A549 (cell line): ENCODE measurements around the gene SLC24A4. TPM values are rescaled to one million over a fixed set of nuclear protein-coding genes. Genes with fewer than 3 reads are reported as not detected.
"Not testable (repeated sequence)": the region's sequence is repeated elsewhere in the genome, so short reads cannot be mapped to it uniquely, and the experiment has no call there.

ENCODE experiments used
- ATAC-seq, 2 experiments: fragments of 200-7000 bp in 1 of 2; fragments of >200 bp in 1 of 2; cut with Nextera tagmentation in 1 of 2; cut with Tn5 transposase in 1 of 2; 3 replicates each; pipeline versions ENCODE4 v1.8.0 to v1.9.1; 2018 to 2020; ENCODE audit warnings: mild to moderate bottlenecking in 1 of 2, moderate library complexity in 1 of 2
- CTCF ChIA-PET: fragments of 300-600 bp; sonication (Branson Sonifier 250); formaldehyde crosslinking; extraction: SDS; loops from one replicate; lab custom pipeline; 2021; ENCODE audit warnings: antibody characterized with exemption, inconsistent platforms; lab: Yijun Ruan, JAX
- POLR2A ChIA-PET: fragments of 350-600 bp; formaldehyde crosslinking; extraction: SDS; loops from one replicate; lab custom pipeline; 2021; ENCODE audit warnings: antibody characterized with exemption, inconsistent platforms; lab: Yijun Ruan, JAX
- DNase-seq, 2 experiments: peaks; one replicate each; pipeline versions ENCODE4 v3.0.0 to v3.0.0-alpha.2; 2011 to 2016; ENCODE audit warnings: low read depth in 1 of 2, low spot score in 1 of 2
- FAIRE-seq: peaks from 2 replicates; lab custom pipeline; 2011; peaks lifted over from hg19 to GRCh38; lab: Jason Lieb, UNC
- H3K27ac ChIP-seq, 2 experiments: fragments of >200 bp; sonication (Bioruptor Twin); formaldehyde crosslinking; 3 replicates each; pipeline ENCODE4 v1.5.1; 2016 to 2017
- H3K4me1 ChIP-seq: fragments of >200 bp; sonication (Bioruptor Twin); formaldehyde crosslinking; 3 replicates; pipeline ENCODE4 v1.6.1; 2016
- H3K4me2 ChIP-seq: fragments of >200 bp; sonication (Bioruptor Twin); formaldehyde crosslinking; 3 replicates; pipeline ENCODE4 v1.6.1; 2016
- H3K4me3 ChIP-seq: fragments of >200 bp; sonication (Bioruptor Twin); formaldehyde crosslinking; 3 replicates; pipeline ENCODE4 v1.5.1; 2016
- H3K9me3 ChIP-seq: fragments of >200 bp; sonication (Bioruptor Twin); formaldehyde crosslinking; 3 replicates; pipeline ENCODE4 v1.6.1; 2016
- CHD2 ChIP-seq: fragments of 150-350 bp; IDR thresholded peaks from 2 replicates; pipeline ENCODE4 v1.6.1; 2014; ENCODE audit warnings: low read length; ENCODE audit not compliant: partially characterized antibody
- CHD4 ChIP-seq: fragments of 200-600 bp; sonication (generic); IDR thresholded peaks from 2 replicates; pipeline ENCODE4 v1.6.1; 2016; ENCODE audit warnings: antibody characterized with exemption, mild to moderate bottlenecking, borderline replicate concordance
- HEYL ChIP-seq: fragments of 250-450 bp; sonication (Bioruptor Pico); IDR thresholded peaks from 2 replicates; pipeline ENCODE4 v1.8.0; 2021; ENCODE audit warnings: mild to moderate bottlenecking, moderate library complexity
- JUNB ChIP-seq: fragments of >200 bp; sonication (Bioruptor Twin); formaldehyde crosslinking; IDR thresholded peaks from 2 replicates; pipeline ENCODE4 v1.6.1; 2016
- MYC ChIP-seq: IDR thresholded peaks from 2 replicates; pipeline ENCODE4 v1.6.1; 2012; ENCODE audit warnings: mild to moderate bottlenecking, inconsistent platforms, low read length, improper control_type of control experiment, borderline replicate concordance
- POLR2AphosphoS2 ChIP-seq: conservative IDR thresholded peaks from 2 replicates; pipeline ENCODE4 v1.6.1; 2012; ENCODE audit warnings: low read length, improper control_type of control experiment, inconsistent platforms
- RCOR1 ChIP-seq: fragments of 150-350 bp; IDR thresholded peaks from 2 replicates; pipeline ENCODE4 v1.6.1; 2014; ENCODE audit warnings: antibody characterized with exemption, low read length, low read depth
- RFX5 ChIP-seq: fragments of 450-650 bp; IDR thresholded peaks from 2 replicates; pipeline ENCODE4 v1.7.1; 2014; ENCODE audit warnings: antibody characterized with exemption, mild to moderate bottlenecking, moderate library complexity
- RNF2 ChIP-seq: fragments of 200-600 bp; sonication (generic); IDR thresholded peaks from 2 replicates; pipeline ENCODE4 v1.6.1; 2016; ENCODE audit warnings: low read depth, mild to moderate bottlenecking, antibody characterized with exemption, moderate library complexity, borderline replicate concordance
- SREBF2 ChIP-seq: fragments of 450-650 bp; IDR thresholded peaks from 2 replicates; pipeline ENCODE4 v1.6.1; 2014; ENCODE audit warnings: mild to moderate bottlenecking, moderate library complexity
- TFCP2L1 ChIP-seq: fragments of 250-450 bp; sonication (Bioruptor Pico); IDR thresholded peaks from 2 replicates; pipeline ENCODE4 v1.5.0; 2021; ENCODE audit warnings: mild to moderate bottlenecking
- ZFP36 ChIP-seq: fragments of 450-650 bp; IDR thresholded peaks from 2 replicates; pipeline ENCODE4 v1.6.1; 2014; ENCODE audit warnings: borderline replicate concordance; ENCODE audit not compliant: partially characterized antibody
- WGBS: methylation state at CpG from one replicate; pipeline ENCODE4 v1.1.6; 2017; ENCODE audit errors: missing lambda C conversion rate; 5-methylcytosine and 5-hydroxymethylcytosine counted together
- polyA plus RNA-seq, 4 experiments: library from polyadenylated mRNA; depleted of rRNA in 3 of 4; stranded (reverse); fragments of >200 nt; fragmentation: RNase III in 1 of 4; extraction: RNeasy Plus Mini Kit Qiagen cat#74134 plus additional on column Dnase treatment in 1 of 4; gene quantifications; 2 replicates in 3 of 4; 3 replicates in 1 of 4; pipeline ENCODE4 v1.2.3, GENCODE V29; 2011 to 2017
- TF ChIP-seq, protein P1 (sequence below): fragments of 200-600 bp; sonication (generic); IDR thresholded peaks from 2 replicates; pipeline ENCODE4 v1.6.1; 2016; ENCODE audit warnings: antibody characterized with exemption, mild to moderate bottlenecking, moderate library complexity
- TF ChIP-seq, protein P2 (sequence below): fragments of 450-650 bp; IDR thresholded peaks from 2 replicates; pipeline ENCODE4 v1.6.1; 2014; ENCODE audit warnings: antibody characterized with exemption
- TF ChIP-seq, protein P3 (sequence below): fragments of 250-450 bp; sonication (Bioruptor Pico); IDR thresholded peaks from 2 replicates; pipeline ENCODE4 v1.5.0; 2020; ENCODE audit warnings: low read depth, mild to moderate bottlenecking, moderate library complexity

Gene SLC24A4
- polyA plus RNA-seq, 2 of the 4 experiments (the other 2 are of a cell fraction): 0.05 to 0.19 TPM

DNA sequence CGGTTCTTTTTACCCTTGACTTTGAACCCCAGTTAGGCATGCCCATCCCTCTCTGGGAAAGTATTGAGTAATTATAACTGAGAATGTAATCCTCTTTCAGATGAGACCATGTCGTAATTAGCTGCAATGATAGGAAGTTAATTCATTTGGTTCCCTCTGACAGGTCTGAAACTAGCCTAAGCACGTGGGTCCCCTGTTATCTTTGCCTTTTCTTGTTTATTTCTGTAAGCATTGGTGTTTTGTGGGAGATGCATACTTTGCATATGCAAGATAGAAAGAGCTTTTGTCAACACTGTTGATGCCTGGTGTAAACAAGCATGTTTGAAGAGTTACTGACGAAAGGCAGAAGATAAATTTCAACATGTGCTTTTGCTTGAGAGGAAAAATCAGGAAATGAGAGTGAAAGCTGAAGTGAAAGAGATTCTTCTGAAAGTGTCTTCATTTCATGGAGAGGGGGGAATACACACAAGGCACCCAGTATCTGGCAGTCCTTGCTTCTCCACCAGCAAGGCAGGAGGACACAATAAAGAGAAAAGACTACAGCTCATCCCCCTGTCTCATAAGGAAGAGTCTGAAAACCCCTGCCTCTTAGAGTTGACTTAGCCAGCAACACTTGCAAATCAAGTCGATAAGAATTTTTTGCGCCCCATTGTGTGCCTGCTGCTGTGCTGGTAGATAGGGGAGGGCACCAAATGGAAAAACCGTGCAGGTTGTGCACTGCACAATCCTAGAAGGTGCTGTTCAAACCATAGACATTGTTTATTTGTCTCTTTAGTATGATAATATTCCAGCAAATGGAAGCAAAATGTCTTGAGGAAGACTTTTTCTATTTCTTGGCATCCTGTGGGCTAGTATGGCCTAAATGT, 77.8 kb downstream of the SLC24A4 start:
- WGBS: 58% methylated on average over 7 of the region's 7 CpGs
- no peak overlapping the region for H3K27ac ChIP-seq
- H3K4me1 ChIP-seq: peaks cover 15% of the 10 kb centered on the region
- no peak overlapping the region for H3K4me3 ChIP-seq
- DNase-seq: no peak
- H3K4me2 ChIP-seq: no peak overlapping the region
- H3K9me3 ChIP-seq: peaks cover 6% of the 10 kb centered on the region; the same call in 2 of the 3 replicates
- CTCF ChIA-PET: no interaction called here
- POLR2A ChIA-PET: no interaction called here
- ATAC-seq: no peak
- FAIRE-seq: no peak
- TF ChIP-seq TFCP2L1 (CRISPR knock-in tag): no peak
- no peak for TF ChIP-seq RNF2
- TF ChIP-seq CHD4: no peak
- TF ChIP-seq RFX5: no peak
- TF ChIP-seq, protein P1, sequence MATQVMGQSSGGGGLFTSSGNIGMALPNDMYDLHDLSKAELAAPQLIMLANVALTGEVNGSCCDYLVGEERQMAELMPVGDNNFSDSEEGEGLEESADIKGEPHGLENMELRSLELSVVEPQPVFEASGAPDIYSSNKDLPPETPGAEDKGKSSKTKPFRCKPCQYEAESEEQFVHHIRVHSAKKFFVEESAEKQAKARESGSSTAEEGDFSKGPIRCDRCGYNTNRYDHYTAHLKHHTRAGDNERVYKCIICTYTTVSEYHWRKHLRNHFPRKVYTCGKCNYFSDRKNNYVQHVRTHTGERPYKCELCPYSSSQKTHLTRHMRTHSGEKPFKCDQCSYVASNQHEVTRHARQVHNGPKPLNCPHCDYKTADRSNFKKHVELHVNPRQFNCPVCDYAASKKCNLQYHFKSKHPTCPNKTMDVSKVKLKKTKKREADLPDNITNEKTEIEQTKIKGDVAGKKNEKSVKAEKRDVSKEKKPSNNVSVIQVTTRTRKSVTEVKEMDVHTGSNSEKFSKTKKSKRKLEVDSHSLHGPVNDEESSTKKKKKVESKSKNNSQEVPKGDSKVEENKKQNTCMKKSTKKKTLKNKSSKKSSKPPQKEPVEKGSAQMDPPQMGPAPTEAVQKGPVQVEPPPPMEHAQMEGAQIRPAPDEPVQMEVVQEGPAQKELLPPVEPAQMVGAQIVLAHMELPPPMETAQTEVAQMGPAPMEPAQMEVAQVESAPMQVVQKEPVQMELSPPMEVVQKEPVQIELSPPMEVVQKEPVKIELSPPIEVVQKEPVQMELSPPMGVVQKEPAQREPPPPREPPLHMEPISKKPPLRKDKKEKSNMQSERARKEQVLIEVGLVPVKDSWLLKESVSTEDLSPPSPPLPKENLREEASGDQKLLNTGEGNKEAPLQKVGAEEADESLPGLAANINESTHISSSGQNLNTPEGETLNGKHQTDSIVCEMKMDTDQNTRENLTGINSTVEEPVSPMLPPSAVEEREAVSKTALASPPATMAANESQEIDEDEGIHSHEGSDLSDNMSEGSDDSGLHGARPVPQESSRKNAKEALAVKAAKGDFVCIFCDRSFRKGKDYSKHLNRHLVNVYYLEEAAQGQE: no peak
- TF ChIP-seq POLR2AphosphoS2: no peak
- TF ChIP-seq RCOR1: no peak
- TF ChIP-seq CHD2: no peak

DNA sequence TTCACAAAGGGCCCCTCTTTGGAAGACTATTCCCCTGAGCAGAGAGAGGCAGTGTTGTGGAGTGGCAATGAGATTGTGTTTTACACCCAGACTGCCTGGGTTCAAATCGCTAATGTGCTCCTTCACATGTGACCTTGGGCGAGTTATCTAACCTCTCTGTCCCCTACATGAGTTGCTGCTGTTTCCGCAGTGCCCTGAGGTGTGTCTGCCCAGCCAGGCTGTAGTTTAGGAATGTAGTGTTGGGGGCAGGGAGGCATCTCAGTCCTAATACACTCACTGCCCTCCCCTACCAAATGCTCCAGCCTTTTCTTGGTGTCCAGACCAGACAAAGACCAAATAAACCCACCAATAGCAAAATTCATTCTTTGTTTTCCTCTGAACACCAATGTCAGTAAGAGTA, 78.6 kb downstream of the SLC24A4 start:
- no peak overlapping the region for H3K4me3 ChIP-seq
- no peak for ATAC-seq
- 37% methylated on average over 3 of the region's 3 CpGs for WGBS
- TF ChIP-seq JUNB (no peak), MYC (no peak), HEYL (CRISPR knock-in tag) (no peak), ZFP36 (no peak), SREBF2 (no peak)
- TF ChIP-seq, protein P2, sequence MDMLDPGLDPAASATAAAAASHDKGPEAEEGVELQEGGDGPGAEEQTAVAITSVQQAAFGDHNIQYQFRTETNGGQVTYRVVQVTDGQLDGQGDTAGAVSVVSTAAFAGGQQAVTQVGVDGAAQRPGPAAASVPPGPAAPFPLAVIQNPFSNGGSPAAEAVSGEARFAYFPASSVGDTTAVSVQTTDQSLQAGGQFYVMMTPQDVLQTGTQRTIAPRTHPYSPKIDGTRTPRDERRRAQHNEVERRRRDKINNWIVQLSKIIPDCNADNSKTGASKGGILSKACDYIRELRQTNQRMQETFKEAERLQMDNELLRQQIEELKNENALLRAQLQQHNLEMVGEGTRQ: no peak
- TF ChIP-seq, protein P3, sequence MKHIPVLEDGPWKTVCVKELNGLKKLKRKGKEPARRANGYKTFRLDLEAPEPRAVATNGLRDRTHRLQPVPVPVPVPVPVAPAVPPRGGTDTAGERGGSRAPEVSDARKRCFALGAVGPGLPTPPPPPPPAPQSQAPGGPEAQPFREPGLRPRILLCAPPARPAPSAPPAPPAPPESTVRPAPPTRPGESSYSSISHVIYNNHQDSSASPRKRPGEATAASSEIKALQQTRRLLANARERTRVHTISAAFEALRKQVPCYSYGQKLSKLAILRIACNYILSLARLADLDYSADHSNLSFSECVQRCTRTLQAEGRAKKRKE (CRISPR knock-in tag): no peak
- TF ChIP-seq, all 56 proteins: peak for 0
- H3K4me2 ChIP-seq: no peak overlapping the region
- FAIRE-seq: no peak
- H3K4me1 ChIP-seq: peaks cover 15% of the 10 kb centered on the region
- H3K27ac ChIP-seq: no peak overlapping the region
- CTCF ChIA-PET: interaction anchor here (1.0 kb wide), 1 partner anchor 12 kb away, joined by 3 read pairs; no protein-coding TSS in a partner anchor
- DNase-seq: no peak
- POLR2A ChIA-PET: no interaction called here
- H3K9me3 ChIP-seq: peaks cover 12% of the 10 kb centered on the region; the same call in 2 of the 3 replicates

DNA sequence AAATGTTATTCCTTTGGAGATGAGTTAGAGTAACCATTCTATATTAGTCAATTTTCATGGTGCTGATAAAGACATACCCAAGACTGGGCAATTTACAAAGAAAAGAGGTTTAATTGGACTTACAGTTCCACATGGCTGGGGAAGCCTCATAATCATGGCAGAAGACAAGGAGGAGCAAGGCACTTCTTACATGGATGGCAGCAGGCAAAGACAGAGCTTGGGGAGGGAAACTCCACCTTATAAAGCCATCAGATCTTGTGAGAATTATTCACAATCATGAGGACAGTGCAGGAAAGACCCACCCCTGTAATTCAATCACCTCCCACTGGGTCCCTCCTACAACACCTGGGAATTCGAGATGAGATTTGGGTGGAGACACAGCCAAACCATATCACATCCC, 79.5 kb downstream of the SLC24A4 start:
- H3K4me2 ChIP-seq, DNase-seq, ATAC-seq, FAIRE-seq, H3K4me3 ChIP-seq, H3K27ac ChIP-seq, H3K4me1 ChIP-seq, POLR2A ChIA-PET: not testable (repeated sequence)
- CTCF ChIA-PET: interaction anchor here (1.0 to 1.9 kb wide), 3 partner anchors 11 to 15 kb away, joined by 3 to 4 read pairs (median 3); no protein-coding TSS in a partner anchor
- 8% methylated on average over 1 of the region's 1 CpG for WGBS
- peaks cover 17% of the 10 kb centered on the region; the same call in 2 of the 3 replicates for H3K9me3 ChIP-seq
